Hippocampal formation (tissue), 2 donors: ENCODE data around the gene NUP42.
A peak's percentile ranks its signal among the peaks of the same experiment; 100 is the strongest.
"Not testable (repeated sequence)": the region's sequence is repeated elsewhere in the genome, so short reads cannot be mapped to it uniquely, and the experiment has no call there.

ENCODE experiments used
- DNase-seq, 2 donors: peaks; one replicate each; lab custom pipeline; 2025; lab: John Stamatoyannopoulos, UW

The NUP42 gene, protein sequence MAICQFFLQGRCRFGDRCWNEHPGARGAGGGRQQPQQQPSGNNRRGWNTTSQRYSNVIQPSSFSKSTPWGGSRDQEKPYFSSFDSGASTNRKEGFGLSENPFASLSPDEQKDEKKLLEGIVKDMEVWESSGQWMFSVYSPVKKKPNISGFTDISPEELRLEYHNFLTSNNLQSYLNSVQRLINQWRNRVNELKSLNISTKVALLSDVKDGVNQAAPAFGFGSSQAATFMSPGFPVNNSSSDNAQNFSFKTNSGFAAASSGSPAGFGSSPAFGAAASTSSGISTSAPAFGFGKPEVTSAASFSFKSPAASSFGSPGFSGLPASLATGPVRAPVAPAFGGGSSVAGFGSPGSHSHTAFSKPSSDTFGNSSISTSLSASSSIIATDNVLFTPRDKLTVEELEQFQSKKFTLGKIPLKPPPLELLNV

DNA sequence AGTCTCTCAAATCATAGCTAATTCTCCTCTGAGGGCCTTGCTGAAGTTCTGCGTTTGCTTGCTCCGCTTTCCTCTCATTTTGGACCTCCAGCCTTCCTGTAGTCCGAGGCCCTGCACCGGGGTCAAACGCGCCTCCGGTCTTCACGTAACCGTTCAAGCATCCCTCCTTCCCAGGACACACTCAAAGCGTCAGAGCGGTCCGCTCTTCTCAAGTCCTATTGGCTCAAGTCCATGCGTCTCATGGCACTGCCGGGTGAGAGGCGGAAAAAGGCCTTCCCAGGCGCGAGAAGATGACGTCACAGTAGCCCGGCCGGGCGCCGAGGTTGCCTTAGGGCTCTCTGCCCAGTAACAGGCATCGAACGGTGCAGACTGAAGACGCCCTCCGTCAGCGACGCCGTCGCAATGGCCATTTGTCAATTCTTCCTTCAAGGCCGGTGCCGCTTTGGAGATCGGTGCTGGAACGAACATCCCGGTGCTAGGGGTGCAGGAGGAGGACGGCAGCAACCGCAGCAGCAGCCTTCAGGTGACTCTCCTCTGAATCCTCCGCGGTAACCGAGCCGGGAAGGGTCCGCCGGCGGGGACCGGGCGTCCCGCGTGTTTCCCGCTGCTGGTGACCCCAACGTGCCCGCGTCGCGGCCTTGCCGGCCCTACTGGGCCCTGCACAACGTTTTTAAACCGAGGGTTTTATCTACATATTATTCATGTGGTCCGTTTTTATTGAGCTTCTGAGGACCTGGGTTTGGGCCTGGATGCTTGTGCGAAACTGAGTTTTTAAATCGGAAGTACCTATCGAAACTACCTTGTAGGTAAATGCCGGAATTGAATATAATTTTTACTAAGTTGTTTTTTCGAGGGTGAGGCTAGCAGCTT lies at the start of gene NUP42:
TSS of gene NUP42 (plus strand) at position 365 of the 870 bp plus-strand sequence. CDS start at position 403, 38 bp downstream.
- DNase-seq, result peak; percentile 88 to 97

DNA sequence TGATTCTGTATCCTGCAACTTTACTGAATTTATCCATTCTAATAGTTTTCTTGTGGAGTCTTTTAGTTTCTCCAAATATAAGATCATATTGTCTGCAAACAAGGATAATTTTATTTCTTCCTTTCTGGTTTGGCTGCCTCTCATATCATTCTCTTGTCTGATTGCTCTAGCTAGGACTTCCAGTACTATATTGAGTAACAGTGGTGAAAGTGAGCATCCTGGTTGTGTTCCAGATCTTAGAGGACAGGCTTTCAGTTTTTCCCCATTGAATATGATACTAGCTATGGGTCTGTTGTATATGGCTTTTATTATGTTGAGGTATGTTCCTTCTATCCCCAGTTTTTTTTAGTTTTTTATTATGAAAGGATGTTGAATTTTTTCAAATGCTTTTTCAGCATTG lies 48.1 kb upstream of the NUP42 start:
- no peak for DNase-seq

DNA sequence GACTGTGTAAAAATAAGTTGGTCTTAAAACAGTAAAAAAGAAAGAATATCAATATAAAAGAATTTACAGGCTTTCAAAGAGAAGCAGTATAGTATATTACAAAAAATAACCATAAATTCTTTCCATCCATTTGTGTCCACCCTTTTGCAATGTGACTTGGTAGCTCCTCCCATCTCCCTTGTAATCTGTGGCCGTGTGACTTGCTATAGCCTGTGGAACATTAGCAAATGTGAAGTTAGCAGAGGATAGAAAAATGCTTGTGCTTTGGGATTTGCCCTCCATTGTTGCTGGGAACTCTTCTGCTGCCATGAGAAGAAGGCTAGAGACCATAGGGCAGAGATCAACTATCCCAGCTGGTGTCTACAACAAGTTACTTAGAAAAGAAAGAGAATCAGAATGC lies 46.1 kb upstream of the NUP42 start:
- DNase-seq, result no peak

DNA sequence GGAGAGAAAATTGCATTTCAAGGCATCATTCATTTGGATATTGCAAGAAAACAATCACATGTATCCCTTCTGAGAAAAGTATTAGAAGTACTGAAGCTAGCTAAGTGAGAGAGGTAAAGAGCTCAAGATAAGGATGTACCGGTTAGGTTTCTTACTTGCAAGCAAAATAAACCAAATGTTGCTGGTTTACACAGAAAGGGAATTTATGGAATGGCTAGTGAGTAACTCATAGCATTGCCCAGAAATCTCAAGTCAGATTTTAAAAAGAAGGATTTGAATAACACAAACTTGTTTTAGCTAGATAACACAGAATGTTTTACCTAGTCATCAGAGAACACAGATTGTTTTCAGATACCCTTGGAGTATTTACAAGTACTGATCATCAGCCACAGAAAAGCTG lies 45.6 kb upstream of the NUP42 start:
- DNase-seq, result no peak

DNA sequence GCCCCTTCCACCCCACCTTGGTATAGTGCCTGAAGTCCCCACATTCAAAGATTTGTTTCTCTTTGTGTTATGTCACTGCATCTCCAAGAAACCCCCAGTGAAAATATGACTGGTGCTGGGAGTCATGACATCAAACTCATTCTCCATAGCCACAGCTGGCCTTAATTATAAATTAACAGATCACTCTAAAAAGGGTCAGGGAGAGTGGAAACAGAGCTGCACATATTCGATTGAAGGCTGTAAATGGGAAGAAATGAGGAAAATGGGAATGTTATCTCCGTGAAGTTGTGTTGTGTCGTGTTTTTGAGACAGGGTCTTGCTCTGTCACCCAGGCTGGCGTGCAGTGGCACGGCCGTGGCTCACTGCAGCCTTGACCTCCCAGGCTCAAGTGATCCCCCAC lies 24.2 kb upstream of the NUP42 start:
- no peak for DNase-seq

DNA sequence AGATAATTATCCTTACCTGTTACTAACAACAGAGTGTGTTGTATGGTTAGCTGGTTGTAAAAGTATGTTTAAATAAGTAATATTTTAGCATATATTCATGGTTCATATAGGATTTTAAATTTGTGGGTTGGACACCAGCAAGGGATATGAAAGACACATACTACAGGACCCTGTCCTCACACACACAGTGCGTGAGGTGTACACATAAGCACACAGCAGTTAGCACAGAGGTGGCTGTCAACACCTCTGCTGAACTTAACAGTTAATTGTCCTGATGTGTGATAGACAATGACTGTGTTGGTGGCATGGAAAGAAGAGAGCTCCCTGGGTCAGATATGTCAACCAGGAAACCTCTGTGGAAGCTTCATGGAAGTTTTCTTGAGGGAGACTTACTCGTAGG lies 23.3 kb upstream of the NUP42 start:
- no peak for DNase-seq

DNA sequence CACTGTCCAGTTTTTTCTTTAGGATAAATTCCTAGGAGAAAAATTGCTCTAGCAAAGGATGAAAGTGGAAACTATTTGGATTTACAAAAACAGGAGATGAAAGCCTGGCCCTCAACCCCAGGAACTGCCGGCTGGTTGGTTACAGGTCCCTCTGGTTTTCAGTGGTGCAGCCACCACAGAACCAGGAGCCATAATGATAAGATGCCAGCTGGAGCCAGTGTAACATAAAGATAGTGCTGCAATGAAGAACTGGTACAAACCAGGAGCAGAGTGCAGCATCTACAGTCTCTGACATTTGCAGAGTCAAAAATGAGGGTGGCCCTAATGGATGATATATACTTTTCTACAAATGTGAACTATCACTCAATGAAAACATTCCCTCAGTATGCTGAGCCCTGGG lies 20.4 kb upstream of the NUP42 start:
- DNase-seq, result no peak

DNA sequence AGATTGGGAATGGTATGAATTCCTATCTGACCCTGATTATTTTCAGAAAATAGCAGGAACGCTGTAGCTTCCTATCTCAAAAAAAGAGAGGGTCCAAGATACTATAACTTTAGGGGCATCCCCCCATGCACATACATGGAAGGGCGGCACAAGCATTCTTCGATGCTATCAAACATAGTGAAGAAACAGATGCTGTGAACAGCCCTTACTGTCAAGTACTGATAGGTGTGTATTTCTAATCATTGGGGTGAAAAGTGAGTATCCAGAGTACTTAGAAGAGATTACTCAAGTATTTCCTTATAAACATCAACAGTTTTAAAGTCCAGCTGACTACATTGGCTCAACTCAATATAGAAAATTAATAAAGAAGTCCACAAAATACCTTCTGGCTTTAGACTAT lies 17.0 kb upstream of the NUP42 start:
- DNase-seq, result no peak

DNA sequence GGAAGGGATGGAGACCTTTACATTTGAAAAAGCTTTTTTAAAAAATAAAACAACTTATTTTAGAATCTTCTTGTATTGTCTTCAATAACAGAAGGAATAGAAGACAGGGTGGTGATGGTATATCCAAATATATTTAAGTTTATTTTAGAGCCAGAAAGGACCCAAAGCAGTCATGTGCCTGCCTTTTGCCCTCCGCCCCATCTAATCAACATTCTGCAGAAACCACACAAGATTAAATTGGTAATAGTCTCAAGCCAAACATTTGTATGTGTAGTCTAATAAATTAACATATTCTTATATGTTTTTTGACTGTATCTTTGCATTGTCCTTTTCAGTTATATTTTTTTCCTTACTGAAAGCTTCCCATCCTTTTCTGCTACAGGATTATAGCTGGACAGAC lies 16.5 kb upstream of the NUP42 start:
- DNase-seq, result no peak

DNA sequence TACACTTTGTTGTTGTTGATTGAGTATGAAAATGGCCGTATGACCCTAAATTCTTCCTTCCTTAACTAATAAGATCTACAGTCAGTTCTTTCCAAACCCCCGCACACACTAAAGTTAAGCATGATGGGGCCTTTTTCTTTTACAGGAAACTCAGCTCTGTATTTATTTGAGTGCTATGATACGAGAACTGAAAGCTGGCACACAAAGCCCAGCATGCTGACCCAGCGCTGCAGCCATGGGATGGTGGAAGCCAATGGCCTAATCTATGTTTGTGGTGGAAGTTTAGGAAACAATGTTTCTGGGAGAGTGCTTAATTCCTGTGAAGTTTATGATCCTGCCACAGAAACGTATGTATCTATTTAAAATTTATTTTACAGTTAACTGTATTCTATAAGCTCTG lies 14.2 kb upstream of the NUP42 start:
- DNase-seq, result no peak

DNA sequence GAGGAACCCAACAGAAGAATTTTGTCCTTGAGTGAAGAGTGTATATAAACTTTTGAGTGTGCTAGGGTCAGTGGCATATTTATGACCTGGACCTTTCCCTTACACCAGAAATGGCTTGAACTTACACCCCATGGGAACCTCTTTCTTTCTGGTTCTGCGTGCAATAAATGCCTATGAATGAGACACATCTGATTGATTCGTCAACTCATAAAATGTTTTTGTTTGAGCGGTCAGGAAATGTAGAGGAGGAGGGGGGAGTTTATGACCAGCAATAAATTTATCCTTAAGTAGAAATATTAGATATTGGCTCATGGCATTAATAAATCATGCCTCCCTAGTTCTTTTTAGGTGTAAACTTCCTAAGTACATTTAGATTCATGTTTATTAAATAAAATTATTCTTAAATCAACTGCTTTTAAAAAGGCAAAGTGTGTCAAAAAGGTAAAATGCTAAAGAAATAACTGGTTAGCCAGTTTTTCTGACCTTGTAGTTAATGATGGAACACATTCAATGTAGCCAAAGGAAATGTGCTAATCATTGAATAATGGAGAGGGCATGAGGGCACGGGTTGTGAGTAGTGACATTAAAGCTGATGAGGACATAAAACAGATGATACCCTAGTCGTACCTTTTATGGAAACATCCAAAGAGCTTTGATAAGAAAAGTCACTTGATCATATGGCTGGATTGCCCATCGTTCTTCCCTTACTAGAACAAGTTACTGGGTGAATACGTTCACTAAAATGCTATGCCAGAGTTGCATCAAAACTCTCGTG lies 13.6 kb upstream of the NUP42 start:
- no peak for DNase-seq

DNA sequence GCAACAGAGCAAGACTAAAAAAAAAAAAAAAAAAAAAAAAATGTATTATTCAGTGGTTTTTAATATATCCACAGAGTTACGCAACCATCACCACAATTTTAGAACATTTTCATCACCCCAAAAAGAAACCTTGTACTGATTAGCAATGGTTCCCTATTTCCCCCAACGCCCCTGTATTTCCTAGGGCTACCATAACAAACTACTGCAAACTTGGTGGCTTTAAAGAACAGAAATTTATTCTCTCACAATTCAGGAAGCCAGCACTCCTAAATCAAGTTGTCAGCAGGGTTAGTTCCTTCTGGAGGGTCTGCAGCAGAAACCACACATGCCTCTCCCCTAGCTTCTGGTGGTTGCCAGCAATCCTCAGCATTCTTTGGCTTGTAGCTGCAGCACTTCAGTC lies 5.9 kb upstream of the NUP42 start:
- no peak for DNase-seq

DNA sequence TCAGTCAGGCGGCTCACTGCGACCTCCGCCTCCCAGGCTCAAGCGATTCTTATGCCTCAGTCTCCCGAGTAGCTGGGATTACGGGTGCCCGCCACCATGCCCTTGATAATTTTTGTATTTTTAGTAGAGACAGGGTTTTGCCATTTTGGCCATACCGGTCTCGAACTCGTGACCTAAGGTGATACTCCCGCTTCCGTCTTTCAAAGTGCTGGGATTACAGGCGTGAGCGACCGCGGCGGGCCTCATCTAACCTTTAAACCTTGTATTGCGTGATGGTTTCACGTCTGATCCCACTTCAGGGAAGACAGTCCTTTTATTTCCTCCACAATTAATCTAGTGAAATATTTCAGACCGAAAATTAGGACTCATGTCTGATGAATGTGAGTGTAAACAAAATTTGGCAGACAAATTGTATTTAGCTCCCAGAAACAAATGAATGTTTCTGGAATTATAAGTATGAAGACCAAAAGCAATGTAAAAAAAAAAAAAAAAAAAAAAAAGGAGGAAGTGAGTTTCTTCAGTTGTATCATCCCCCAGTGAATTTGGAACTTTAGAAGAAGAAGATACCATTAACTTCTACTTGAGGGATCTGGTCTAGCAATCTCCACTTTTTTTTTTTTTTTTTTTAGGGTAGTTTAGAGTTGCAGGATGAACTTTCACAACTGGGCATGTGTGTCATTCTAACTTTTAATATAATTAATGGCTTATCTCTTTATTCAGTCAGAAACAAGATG lies 1.6 kb downstream of the NUP42 start:
- DNase-seq, result no peak

DNA sequence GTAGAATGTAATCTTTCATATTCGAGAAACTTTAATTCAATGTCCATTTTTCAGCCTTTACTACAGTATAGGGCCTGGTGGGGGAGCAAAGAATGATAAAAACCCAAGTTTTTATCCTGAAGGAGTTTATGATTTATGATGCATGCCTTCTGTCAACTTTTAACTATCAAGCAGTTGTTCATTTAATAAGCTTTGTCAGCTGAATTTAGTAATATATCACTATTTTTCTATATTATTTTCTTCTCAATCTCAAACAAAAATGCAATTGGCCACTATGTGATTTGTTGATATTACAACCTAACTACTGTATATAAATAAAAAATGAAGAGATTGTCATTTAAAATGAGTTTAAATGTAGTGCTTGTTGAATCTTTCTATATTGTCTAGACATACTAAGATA lies 2.4 kb downstream of the NUP42 start:
- no peak for DNase-seq

DNA sequence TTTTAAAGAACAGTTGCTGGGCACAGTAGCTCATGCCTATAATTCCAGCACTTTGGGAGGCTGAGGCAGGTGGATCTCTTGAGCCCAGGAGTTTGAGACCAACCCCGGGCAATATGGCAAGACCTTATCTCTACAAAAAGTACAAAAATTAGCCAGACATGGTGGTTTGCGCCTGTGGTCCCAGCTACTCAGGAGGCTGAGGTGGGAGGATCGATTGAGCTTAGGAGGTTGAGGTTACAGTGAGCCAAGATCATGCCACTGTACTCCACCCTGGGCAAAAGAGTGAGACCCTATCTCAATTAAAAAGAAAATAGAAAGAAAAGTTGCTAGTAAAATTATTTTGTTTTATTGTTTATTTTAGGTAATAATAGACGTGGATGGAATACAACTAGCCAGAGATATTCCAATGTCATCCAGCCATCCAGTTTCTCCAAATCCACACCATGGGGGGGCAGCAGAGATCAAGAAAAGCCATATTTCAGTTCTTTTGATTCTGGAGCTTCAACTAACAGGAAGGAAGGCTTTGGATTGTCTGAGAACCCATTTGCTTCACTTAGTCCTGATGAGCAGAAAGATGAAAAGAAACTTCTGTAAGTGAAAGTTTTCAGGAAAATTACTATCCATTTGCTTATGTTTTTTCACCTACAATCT lies 3.0 kb downstream of the NUP42 start:
- DNase-seq, result peak; percentile 33 to 66

DNA sequence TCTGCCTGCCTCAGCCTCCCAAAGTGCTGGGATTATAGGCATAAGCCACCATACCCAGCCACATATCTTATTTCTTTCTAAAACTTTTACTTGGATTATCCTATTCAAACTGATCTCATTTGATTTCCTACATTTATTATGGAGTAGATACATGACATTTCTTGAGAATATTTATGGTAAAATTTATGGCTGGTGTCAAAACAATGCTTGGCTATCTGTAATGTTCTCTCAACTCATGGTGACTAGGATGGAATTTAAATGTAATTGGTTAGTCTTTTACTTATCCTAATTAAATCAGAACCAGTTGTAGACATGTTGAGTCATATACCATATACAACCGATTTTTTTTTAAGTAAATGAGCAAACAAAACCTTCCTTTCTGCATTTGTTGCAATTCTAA lies 4.1 kb downstream of the NUP42 start:
- DNase-seq, result no peak

DNA sequence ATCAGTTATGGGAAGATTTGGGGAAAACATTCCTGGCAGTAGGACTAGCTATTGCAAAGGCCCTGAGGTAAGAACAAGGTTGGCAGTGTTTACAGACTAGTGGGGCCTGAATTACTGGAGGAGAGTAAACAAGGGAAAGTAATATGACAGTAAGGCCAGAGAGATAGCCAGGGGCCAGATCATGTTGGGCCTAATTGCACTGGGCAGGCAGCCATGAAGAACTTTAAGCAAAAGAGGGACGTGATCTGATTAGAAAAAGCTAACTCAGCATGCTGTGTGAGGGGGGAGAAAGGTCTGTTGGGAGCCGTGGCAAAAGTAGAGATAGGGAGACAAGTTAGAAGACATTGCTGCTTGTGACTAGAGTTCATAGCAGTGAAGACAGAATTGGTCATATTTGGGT lies 9.2 kb downstream of the NUP42 start:
- no peak for DNase-seq

DNA sequence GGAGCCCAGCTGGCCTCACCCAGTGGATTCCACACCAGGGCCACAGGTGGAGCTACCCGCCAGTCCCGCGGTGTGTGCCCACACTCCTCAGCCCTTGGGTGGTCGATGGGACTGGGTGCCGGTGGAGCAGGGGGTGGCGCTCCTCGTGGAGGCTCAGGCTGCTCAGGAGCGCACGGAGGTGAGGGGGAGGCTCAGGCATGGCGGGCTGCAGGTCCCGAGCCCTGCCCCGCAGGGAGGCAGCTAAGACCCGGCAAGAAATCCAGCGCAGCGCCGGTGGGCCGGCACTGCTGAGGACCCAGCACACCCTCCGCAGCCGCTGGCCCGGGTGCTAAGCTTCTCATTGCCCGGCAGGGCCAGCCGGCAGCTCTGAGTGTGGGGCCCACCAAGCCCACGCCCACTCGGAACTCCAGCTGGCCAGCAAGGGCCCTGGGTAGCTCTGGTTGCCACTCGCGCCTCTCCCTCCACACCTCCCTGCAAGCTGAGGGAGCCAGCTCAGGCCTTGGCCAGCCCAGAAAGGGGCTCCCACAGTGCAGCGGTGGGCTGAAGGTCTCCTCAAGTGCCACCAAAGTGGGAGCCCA lies 11.9 kb downstream of the NUP42 start:
- not testable (repeated sequence) for DNase-seq

DNA sequence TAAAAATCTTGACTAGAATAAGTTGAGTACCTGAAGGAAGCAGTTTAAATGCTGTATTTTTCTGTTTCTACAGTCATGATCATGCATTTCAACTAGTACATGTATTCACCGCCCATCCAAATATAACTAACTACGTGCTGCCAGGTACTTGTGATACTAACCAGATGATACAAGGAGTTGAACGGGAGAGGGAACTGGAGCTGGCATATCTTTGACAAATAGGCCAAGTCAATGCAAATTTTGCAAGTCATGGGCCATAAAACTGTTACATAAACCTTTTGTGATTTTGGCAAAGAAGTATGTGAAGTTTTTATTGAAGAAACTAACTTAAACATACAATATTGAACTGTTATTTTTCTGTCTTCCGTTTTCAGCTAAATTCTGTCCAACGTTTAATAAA lies 14.5 kb downstream of the NUP42 start:
- no peak for DNase-seq

DNA sequence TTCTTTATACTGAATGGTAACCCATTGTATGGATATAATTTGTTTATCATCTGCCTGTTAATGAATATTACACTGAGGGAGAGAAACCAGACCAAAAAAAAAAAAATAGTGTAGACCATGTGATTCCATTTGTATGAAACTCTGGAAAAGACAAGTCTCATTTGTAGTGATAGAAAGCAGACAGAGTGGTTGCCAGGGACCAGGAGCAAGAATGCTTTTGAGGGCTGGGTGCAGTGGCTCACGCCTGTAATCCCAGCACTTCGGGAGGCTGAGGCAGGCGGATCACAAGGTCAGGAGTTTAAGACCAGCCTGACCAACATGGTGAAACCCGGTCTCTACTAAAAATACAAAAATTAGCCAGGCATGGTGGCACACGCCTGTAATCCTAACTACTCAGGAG lies 15.9 kb downstream of the NUP42 start:
- not testable (repeated sequence) for DNase-seq

DNA sequence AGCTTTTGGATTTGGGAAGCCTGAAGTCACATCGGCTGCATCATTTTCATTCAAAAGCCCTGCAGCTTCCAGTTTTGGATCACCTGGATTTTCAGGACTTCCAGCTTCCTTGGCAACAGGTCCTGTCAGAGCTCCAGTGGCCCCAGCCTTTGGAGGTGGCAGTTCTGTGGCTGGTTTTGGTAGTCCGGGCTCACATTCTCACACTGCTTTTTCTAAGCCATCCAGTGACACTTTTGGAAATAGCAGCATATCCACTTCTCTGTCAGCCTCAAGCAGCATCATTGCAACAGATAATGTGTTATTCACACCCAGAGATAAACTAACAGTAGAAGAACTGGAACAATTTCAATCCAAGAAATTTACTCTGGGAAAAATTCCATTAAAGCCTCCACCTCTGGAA lies 18.5 kb downstream of the NUP42 start:
- no peak for DNase-seq
